Left renal pelvis (tissue), 4 donors: ENCODE measurements around the gene XRN2. TPM values are rescaled to one million over a fixed set of nuclear protein-coding genes. Genes with fewer than 3 reads are reported as not detected.
"Not testable (repeated sequence)": the region's sequence is repeated elsewhere in the genome, so short reads cannot be mapped to it uniquely, and the experiment has no call there.

Source experiments
- DNase-seq, 4 donors: peaks; one replicate each; pipeline ENCODE4 v3.0.0-alpha.2; 2013; ENCODE audit warnings: low read depth in 4 of 4, low spot score in 3 of 4
- polyA plus RNA-seq, 4 donors: library from polyadenylated mRNA; unstranded; fragments of 120-200 nt; gene quantifications; one replicate each; pipeline ENCODE4 v1.2.1, GENCODE V29; 2013; ENCODE audit not compliant: insufficient read length in 4 of 4

The XRN2 gene
- polyA plus RNA-seq, 4 donors, result 76.6 to 113 (median 94.8) TPM

GRCh38 chr20:21419147-21419546 lies 116.0 kb downstream of the XRN2 start:
- not testable (repeated sequence) for DNase-seq

DNA sequence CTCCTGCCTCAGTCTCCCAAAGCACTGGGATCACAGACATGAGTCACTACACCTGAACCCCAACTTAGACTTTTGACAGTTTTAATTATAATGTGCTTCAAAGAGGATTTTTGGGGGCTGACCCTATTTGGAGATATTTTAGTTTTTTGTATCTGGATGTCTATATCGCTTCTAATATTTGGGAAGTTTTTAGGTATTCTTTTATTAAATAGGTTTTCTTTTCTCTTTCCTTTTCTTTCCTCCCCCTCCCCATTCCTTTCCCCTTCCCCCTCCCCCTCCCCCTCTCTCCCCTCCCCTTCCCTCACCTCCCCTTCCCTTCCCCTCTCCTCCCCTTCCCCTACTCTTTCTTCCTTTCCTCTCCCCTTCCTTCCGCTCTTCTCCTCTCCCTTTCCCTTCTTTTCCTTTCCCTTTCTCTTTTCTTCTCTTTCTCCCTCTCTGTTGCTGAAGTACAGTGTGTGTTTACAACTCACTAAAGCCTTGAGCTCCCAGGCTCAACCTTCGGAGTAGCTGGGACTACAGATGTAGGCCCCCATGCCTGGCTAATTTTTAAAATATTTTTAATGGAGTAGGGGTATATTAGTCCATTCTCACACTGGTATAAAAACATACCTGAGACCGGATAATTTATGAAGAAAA lies 118.6 kb downstream of the XRN2 start:
- no peak for DNase-seq

DNA sequence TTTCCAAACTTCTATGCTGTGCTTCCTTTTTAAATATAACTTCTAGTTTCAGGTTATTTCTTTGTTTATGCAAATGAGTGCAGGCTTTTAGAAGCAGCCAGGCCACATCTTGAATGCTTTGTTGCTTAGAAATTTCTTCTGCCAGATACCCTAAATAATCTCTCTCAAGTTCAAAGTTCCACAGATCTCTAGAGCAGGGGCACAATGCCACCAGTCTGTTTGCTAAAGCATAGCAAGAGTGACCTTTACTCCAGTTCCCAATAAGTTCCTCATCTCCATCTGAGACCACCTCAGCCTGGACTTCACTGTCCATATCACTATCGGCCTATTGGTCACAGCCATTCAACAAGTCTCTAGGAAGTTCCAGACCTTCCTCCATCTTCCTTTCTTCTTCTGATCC lies 120.6 kb downstream of the XRN2 start:
- not testable (repeated sequence) for DNase-seq

GRCh38 chr20:21424846-21425245 lies 121.7 kb downstream of the XRN2 start:
- no peak for DNase-seq

GRCh38 chr20:21430020-21430419 lies 126.9 kb downstream of the XRN2 start:
- peak; percentile 4 to 40 (median 10) for DNase-seq

GRCh38 chr20:21432911-21433310 lies 129.8 kb downstream of the XRN2 start:
- no peak for DNase-seq

GRCh38 chr20:21433329-21433890 lies 130.3 kb downstream of the XRN2 start:
- no peak for DNase-seq

DNA sequence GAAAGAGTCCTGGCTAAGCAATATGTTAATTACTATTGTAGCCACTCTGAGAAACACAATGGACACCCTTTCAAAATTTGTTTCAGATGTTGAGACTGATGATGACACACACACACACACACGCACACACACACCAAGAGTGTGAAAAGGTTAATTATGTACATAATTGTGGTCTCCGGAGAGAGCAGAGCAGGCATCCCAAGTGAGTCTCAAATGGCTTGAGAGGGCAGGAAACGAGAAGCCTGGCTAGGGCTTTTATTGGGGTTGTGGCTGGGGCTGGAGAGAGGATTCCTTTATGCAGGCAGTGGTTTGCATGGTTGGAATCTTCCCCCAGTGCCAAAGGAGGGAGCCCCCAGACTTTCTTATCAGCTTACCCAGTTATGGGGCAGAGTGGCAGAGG lies 132.4 kb downstream of the XRN2 start:
- no peak for DNase-seq

- DNase-seq, result no peak
These were observed 133.1 kb downstream of the XRN2 start for GRCh38 chr20:21436205-21436604.

- DNase-seq, result no peak
These were observed 134.1 kb downstream of the XRN2 start for GRCh38 chr20:21437248-21437647.

DNA sequence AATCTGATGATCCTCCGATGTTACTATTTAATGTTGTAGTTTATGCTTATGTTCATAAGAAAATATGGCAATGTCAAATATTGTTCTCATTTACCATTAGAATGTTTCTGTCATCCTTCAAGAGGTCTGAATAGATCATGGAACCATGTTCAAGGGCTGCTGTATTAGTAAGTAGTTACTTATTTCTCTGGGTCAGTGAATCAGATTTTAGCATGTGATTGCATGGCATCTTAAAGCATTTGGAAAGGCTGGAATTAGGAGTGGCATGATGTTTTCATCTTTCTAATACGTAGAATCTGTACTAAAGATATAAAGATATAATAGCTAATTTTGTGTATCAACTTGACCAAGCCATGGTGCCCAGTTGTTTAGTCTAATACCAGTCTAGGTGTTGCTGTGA lies 134.7 kb downstream of the XRN2 start:
- no peak for DNase-seq

Other genes starting within 250 kb of the XRN2 start
- gene LINC00237, start 197.0 kb upstream of the XRN2 start, polyA plus RNA-seq, result not detected
- gene KIZ, start 177.2 kb upstream of the XRN2 start, polyA plus RNA-seq, result 10 to 100 TPM; 24.1 to 38.5 (median 34.8) TPM
- not detected for gene NKX2-4, start 94.2 kb downstream of the XRN2 start, polyA plus RNA-seq
- not detected for gene NKX2-2, start 210.7 kb downstream of the XRN2 start, polyA plus RNA-seq